Stimulated activated CD8-positive, alpha-beta memory T cell treated with anti-CD3 and anti-CD28 coated beads, Interleukin-15, amount 100 ng/mL, for 48 hours (primary cell): Measurements from ENCODE around the gene FMN2.
"Not testable (repeated sequence)": the region's sequence is repeated elsewhere in the genome, so short reads cannot be mapped to it uniquely, and the experiment has no call there.

Source experiments
- DNase-seq, 2 donors: peaks; one replicate each; pipeline ENCODE4 v3.0.0-alpha.2; 2020; ENCODE audit warnings: low read depth in 2 of 2

The FMN2 gene

GRCh38 chr1:240254778-240255291 is 163.2 kb downstream of the FMN2 start:
- DNase-seq = no peak

- DNase-seq = no peak
Measured at GRCh38 chr1:240255922-240256321, 164.2 kb downstream of the FMN2 start.

GRCh38 chr1:240256836-240257503 is 165.3 kb downstream of the FMN2 start:
- no peak for DNase-seq

- DNase-seq = no peak
Measured at GRCh38 chr1:240258910-240259309, 167.2 kb downstream of the FMN2 start.

GRCh38 chr1:240264494-240264893 is 172.8 kb downstream of the FMN2 start:
- DNase-seq = not testable (repeated sequence)

- no peak for DNase-seq
Measured at GRCh38 chr1:240271081-240271480, 179.4 kb downstream of the FMN2 start.

- no peak for DNase-seq
Measured at GRCh38 chr1:240274569-240274968, 182.9 kb downstream of the FMN2 start.

GRCh38 chr1:240275219-240275618 is 183.5 kb downstream of the FMN2 start:
- not testable (repeated sequence) for DNase-seq

GRCh38 chr1:240278082-240278481 is 186.4 kb downstream of the FMN2 start:
- no peak for DNase-seq

- no peak for DNase-seq
Measured at GRCh38 chr1:240280560-240281322, 189.1 kb downstream of the FMN2 start.

- no peak for DNase-seq
Measured at GRCh38 chr1:240282061-240282830, 190.6 kb downstream of the FMN2 start.

- no peak for DNase-seq
Measured at GRCh38 chr1:240284656-240285414, 193.2 kb downstream of the FMN2 start.

GRCh38 chr1:240285540-240285939 is 193.9 kb downstream of the FMN2 start:
- no peak for DNase-seq

GRCh38 chr1:240287722-240288121 is 196.0 kb downstream of the FMN2 start:
- no peak for DNase-seq

GRCh38 chr1:240293706-240294105 is 202.0 kb downstream of the FMN2 start:
- DNase-seq = no peak

GRCh38 chr1:240294566-240294965 is 202.9 kb downstream of the FMN2 start:
- no peak for DNase-seq

- DNase-seq = no peak
Measured at GRCh38 chr1:240295811-240296210, 204.1 kb downstream of the FMN2 start.

- no peak for DNase-seq
Measured at GRCh38 chr1:240304466-240304865, 212.8 kb downstream of the FMN2 start.

GRCh38 chr1:240306673-240307072 is 215.0 kb downstream of the FMN2 start:
- no peak for DNase-seq

- no peak for DNase-seq
Measured at GRCh38 chr1:240308096-240308495, 216.4 kb downstream of the FMN2 start.

GRCh38 chr1:240309769-240310168 is 218.1 kb downstream of the FMN2 start:
- DNase-seq = no peak
